Heart left ventricle (tissue), 13 donors: Measurements from ENCODE around the gene ANKRD44.

Source experiments
- CTCF ChIP-seq, 12 donors: fragments of 200-600 bp; sonication (generic) in 4 of 12; IDR thresholded peaks; one replicate each; pipeline versions ENCODE4 v1.5.0 to v1.8.0; 2018 to 2022; ENCODE audit warnings: antibody characterized with exemption in 12 of 12, mild to moderate bottlenecking in 5 of 12
- POLR2A ChIP-seq, 2 donors: fragments of 450-650 bp; IDR thresholded peaks; one replicate each; pipeline ENCODE4 v1.6.1; 2017; ENCODE audit warnings: antibody characterized with exemption in 2 of 2, mild to moderate bottlenecking in 2 of 2, moderate library complexity in 2 of 2
- donor health status: ischemic (EF 13 %, LVEDD 7.1; RV severe dilation, severe dysfunction).
- donor health status: DM: no; HTN: yes; CAD: no.
- donor health status: DM: no; HTN: no; CAD: no.
- donor health status: ischemic (EF 25% LVEDD 6.9; RV normal size, moderate dysfunction).
- donor health status: ischemic (EF 25% LVEDD 5.7; RV mildly dilated, moderate dysfunction).
- donor health status: ischemic (EF 35%, LVEDD 5.7; RV mildly dilated, moderate dysfunction).
- donor health status: nonischemic (EF 11% LVEDD 7.7; RV severe dilation, severe dysfunction).
- donor health status: DM: yes; HTN: yes; CAD: no.
- donor health status: PGD.
- donor health status: ischemic (EF 29% LVEDD 5.4; RV normal size, mild dysfunction).
- donor health status: nonischemic (EF 23%, LVEDD 6.1; RV moderate dilation, normal function).

DNA sequence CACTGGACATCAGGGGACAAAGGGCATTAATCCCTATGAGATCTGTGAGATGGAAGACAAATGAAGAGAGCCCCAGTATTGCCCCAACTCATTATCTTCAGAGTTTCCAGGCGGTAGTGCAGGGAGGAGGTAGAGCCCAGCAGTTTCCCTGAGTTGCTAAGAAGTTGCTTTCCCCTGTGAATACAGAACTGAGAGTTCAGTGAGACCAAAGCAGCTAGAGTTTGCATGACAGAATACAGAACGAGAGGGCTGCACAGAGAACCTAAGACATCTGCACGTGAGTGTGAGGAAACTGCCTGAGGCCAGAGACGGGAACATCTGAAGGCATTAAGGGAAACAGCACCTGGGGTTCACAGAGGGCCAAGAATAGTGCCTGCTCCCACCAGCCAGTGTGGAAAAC lies 366.0 kb downstream of the ANKRD44 start:
- TF ChIP-seq POLR2A (IDR thresholded peaks at IDR 0.05) (no peak), CTCF (IDR thresholded peaks at IDR 0.05) (no peak)
